ENCODE data around the gene IL1RAPL2.

Gene IL1RAPL2

GRCh38 chrX:105265093-105265492, 699.1 kb downstream of the IL1RAPL2 start:
- TF ChIP-seq CTCF (conservative IDR thresholded peaks at IDR 0.05; ENCODE audit: low read depth, low read length), result no peak
- DNase-seq (ENCODE audit: low read depth), result no peak
- H3K4me3 ChIP-seq (ENCODE audit: low read depth, low read length), result no peak overlapping the region

GRCh38 chrX:105266456-105266855, 700.5 kb downstream of the IL1RAPL2 start:
- no peak for TF ChIP-seq CTCF (conservative IDR thresholded peaks at IDR 0.05; ENCODE audit: low read depth, low read length)
- no peak overlapping the region for H3K4me3 ChIP-seq (ENCODE audit: low read depth, low read length)
- no peak for DNase-seq (ENCODE audit: low read depth)

- no peak for DNase-seq (ENCODE audit: low read depth)
- H3K4me3 ChIP-seq (ENCODE audit: low read depth, low read length), result no peak overlapping the region
- TF ChIP-seq CTCF (conservative IDR thresholded peaks at IDR 0.05; ENCODE audit: low read depth, low read length), result no peak
These were observed 701.2 kb downstream of the IL1RAPL2 start for GRCh38 chrX:105267167-105267566.

- DNase-seq (ENCODE audit: low read depth), result no peak
- H3K4me3 ChIP-seq (ENCODE audit: low read depth, low read length), result no peak overlapping the region
- TF ChIP-seq CTCF (conservative IDR thresholded peaks at IDR 0.05; ENCODE audit: low read depth, low read length), result no peak
These were observed 703.4 kb downstream of the IL1RAPL2 start for GRCh38 chrX:105269386-105269785.

DNA sequence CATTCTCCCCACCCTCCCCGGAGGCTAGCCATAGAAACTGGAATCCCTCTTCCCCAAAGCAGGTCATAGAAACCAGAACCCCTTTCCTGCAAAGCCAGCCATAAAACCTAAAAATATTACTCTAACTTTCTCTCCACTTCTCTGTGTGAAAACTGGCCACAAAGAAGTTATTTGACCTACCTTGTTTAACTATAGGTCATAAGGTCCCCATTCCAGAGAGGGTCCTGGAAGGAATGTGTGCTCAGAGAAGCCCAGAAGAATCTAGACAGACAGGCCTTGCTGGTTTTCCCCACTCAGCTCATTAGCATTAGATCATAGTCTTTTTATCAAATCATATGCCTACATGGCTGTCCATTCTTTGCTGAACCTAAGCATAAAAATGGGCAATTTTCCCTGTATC, 707.3 kb downstream of the IL1RAPL2 start:
- DNase-seq (ENCODE audit: low read depth), result no peak
- H3K4me3 ChIP-seq (ENCODE audit: low read depth, low read length), result no peak overlapping the region
- TF ChIP-seq CTCF (conservative IDR thresholded peaks at IDR 0.05; ENCODE audit: low read depth, low read length), result no peak

DNA sequence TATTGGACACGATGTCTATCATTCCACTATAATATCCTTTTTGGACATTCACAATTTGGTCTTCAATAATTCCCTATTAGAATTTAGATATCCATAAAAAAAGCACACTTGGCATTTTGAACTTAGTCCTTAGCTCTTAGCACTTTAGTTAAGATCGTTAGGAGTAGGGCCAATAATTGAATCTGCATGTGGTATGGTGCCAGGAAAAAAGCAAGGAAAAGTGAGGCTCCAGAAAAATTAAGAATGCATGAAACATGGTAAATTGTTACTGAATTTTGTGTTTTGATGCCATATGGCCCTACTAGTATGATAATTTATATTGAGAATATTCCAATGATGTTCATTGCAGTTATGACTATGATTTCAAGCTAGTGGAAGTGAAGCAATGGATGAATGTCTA, 708.1 kb downstream of the IL1RAPL2 start:
- H3K4me3 ChIP-seq (ENCODE audit: low read depth, low read length), result no peak overlapping the region
- no peak for DNase-seq (ENCODE audit: low read depth)
- TF ChIP-seq CTCF (conservative IDR thresholded peaks at IDR 0.05; ENCODE audit: low read depth, low read length), result no peak

- H3K4me3 ChIP-seq (ENCODE audit: low read depth, low read length), result no peak overlapping the region
- no peak for TF ChIP-seq CTCF (conservative IDR thresholded peaks at IDR 0.05; ENCODE audit: low read depth, low read length)
These were observed 711.1 kb downstream of the IL1RAPL2 start for GRCh38 chrX:105277132-105277531.

More at GRCh38 chrX:105277132-105277531, 711.1 kb downstream of the IL1RAPL2 start:
- DNase-seq (ENCODE audit: low read depth), result peak; percentile 11

Data from choroid plexus epithelial cell (primary cell).